GM20000 (cell line): ENCODE data around the gene MAP3K5.

Experiments used
- DNase-seq: peaks from one replicate; pipeline ENCODE4 v3.0.0; 2012; ENCODE audit warnings: low spot score
- CTCF ChIP-seq: IDR thresholded peaks from 2 replicates; pipeline ENCODE4 v1.5.1; 2012; ENCODE audit warnings: mild to moderate bottlenecking, control low read depth; ENCODE audit errors: extremely low read depth, missing control alignments

Gene MAP3K5

GRCh38 chr6:136673571-136673970, 118.7 kb downstream of the MAP3K5 start:
- no peak for DNase-seq
- no peak for TF ChIP-seq CTCF

- DNase-seq, result no peak
- no peak for TF ChIP-seq CTCF
Measured at GRCh38 chr6:136672144-136672543, 120.1 kb downstream of the MAP3K5 start.

DNA sequence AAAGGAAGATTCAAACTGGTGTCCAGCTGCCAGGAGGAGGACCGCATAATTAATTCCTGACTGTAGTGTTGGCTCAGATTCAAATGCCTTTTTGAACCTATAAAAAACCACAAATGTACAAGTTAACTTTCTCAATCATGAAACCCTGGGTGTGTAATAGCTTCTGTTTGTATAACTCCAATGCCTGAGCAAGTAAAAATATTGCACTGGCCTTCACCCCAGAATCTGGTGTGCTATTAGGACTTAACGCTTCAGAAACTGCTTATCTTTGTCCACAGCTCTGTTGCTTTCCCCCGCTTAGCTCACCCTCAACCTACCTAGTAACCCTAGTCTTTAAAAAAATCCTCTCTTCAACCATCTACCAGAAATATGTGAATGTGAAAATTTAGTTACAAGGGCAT, 123.0 kb downstream of the MAP3K5 start:
- no peak for TF ChIP-seq CTCF
- no peak for DNase-seq

GRCh38 chr6:136668571-136668970, 123.7 kb downstream of the MAP3K5 start:
- TF ChIP-seq CTCF, result no peak

DNA sequence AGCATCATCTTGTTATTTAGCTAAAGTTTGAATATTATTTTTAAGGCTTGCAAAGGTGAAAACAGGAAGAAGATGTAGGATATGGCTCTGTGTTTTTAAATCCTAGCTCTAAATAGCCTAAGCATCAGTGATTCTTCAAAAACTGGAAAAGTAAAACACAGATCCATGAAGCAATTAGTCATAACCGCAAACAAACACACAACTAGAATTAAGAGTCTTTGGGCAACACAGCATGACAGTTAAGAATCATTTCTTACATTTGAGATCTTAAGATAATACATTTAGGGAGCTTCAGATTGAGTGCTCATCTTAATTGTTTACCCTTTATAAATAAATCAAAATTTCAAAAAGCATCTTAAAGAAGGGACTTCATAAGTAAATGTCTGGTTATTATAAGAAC, 126.2 kb downstream of the MAP3K5 start:
- no peak for TF ChIP-seq CTCF
- no peak for DNase-seq

More at GRCh38 chr6:136668571-136668970, 123.7 kb downstream of the MAP3K5 start:
- DNase-seq, result no peak

DNA sequence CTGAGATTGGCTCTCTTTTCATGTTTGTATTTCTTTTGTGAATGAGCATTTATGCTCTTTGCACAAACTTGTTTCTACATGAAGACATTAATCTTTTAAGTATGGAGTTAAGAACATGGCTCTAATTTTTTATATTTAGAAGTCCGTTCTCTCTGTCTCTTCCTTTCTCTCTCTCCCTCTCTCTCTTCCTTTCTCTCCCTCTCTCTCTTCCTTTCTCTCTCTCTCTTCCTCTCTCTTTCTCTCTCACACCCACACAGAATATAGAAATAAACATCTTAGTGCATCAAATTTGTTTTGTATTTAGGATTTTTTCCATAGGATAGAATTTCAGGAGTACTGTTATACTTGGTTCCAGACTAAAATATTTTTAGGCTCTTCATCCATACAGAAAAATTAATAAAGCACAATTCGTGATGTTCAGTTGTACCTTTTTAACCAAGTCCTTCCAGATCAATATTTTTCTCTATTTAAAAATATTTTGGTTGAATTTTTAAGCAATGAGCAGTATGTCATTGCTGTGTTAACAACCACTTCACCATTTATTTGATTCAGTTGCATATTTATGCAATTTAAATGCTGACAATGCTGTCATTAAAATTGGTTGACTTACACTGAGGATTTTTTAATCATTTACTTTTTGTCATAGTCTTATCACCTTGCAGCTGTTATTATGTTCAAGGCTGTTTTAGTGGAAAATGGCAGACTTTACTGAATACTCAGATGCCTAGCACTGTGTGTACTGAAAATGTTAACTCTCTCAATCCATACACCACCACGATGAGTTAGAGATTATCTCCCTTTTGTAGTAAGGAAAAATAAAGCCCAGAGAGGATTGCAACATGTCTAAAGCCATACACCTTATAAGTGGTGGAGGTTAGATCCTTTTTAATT, 129.7 kb downstream of the MAP3K5 start:
- no peak for TF ChIP-seq CTCF
- no peak for DNase-seq

DNA sequence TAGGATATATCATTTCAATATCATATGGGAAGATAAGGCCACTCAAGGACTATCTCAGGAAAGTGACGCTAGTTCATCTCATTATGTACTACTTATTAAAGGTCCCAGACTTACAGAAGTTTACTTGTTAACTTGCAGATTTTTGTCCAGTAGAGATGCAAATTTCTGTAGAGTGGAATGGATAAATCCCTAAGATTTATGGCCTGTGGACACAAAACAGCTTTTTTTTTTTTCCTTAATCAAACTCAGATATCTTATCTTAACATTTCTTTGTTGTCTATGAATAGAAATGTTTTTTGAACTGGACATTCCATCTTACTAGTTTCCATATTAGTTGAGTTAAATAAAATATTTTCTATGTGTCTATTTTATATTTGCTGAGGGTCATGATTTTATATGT, 131.6 kb downstream of the MAP3K5 start:
- TF ChIP-seq CTCF, result no peak
- DNase-seq, result no peak
